Mucosa of stomach (tissue), 1 donor: Measurements from ENCODE around the gene LHFPL5.

Experiments used
- H3K27me3 ChIP-seq: one replicate; pipeline ENCODE4 v1.7.0; 2013; ENCODE audit warnings: mild to moderate bottlenecking, low read length; ENCODE audit not compliant: control insufficient read depth, insufficient read depth
- H3K36me3 ChIP-seq: one replicate; pipeline ENCODE4 v1.7.0; 2013; ENCODE audit warnings: low read length; ENCODE audit not compliant: control insufficient read depth, insufficient read depth
- H3K4me1 ChIP-seq: one replicate; pipeline ENCODE4 v1.7.0; 2013; ENCODE audit warnings: mild to moderate bottlenecking, low read length; ENCODE audit not compliant: control insufficient read depth, insufficient read depth
- H3K4me3 ChIP-seq: one replicate; pipeline ENCODE4 v1.7.0; 2013; ENCODE audit warnings: low read length
- H3K9ac ChIP-seq: one replicate; pipeline ENCODE4 v1.7.0; 2013; ENCODE audit warnings: mild to moderate bottlenecking, low read length, moderate library complexity
- H3K9me3 ChIP-seq: one replicate; pipeline ENCODE4 v1.7.0; 2013; ENCODE audit warnings: mild to moderate bottlenecking, low read length, moderate library complexity; ENCODE audit not compliant: control insufficient read depth
- donor health status: Pancreatic carcinoma.

LHFPL5 gene

DNA sequence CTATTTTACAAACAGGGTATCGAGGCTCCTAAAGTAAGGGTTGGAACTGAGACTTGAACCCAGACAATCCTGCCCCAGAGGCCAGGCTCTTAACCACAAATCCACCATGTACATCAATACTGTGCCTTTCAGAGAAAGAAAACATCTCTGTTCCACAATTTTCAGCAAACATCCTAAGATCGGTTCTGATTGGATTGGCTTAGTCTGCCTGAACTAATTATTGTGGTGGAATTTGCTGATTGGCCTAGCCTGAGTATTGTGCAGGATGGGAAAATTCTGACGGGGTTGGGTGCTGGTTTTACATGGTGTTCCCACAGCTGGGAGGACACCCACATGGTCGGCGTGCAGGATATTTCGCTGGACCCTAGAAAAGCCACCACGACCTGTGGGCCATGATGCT, 24.4 kb upstream of the LHFPL5 start, which contains the start of gene CLPSL1:
Gene CLPSL1 (plus strand): TSS at position 301 of the 400 bp plus-strand sequence. CDS start 92 bp downstream, at position 393.
- H3K4me3 ChIP-seq, result no peak within 1 kb of the TSS
- peaks cover 8% of the 10 kb centered on the region for H3K27me3 ChIP-seq
- H3K9ac ChIP-seq, result no peak within 1 kb of the TSS
- no peaks in the 10 kb centered on the region for H3K36me3 ChIP-seq
- H3K9me3 ChIP-seq, result no peaks in the 10 kb centered on the region
- H3K4me1 ChIP-seq, result no peaks in the 10 kb centered on the region

GRCh38 chr6:35781290-35781689, 23.9 kb upstream of the LHFPL5 start:
- no peak overlapping the region for H3K9ac ChIP-seq
- no peaks in the 10 kb centered on the region for H3K36me3 ChIP-seq
- no peaks in the 10 kb centered on the region for H3K4me1 ChIP-seq
- H3K4me3 ChIP-seq, result no peak overlapping the region
- H3K9me3 ChIP-seq, result no peaks in the 10 kb centered on the region
- H3K27me3 ChIP-seq, result peaks cover 11% of the 10 kb centered on the region

GRCh38 chr6:35782424-35782823, 22.7 kb upstream of the LHFPL5 start:
- Histone ChIP-seq H3K27me3 (peaks cover 15% of the 10 kb centered on the region), H3K4me3 (no peak overlapping the region), H3K36me3 (no peaks in the 10 kb centered on the region), H3K9me3 (no peaks in the 10 kb centered on the region), H3K4me1 (no peaks in the 10 kb centered on the region), H3K9ac (no peak overlapping the region)

GRCh38 chr6:35784200-35784599, 21.0 kb upstream of the LHFPL5 start:
- Histone ChIP-seq H3K4me3 (no peak overlapping the region), H3K36me3 (no peaks in the 10 kb centered on the region), H3K27me3 (peaks cover 31% of the 10 kb centered on the region), H3K9me3 (no peaks in the 10 kb centered on the region), H3K9ac (no peak overlapping the region), H3K4me1 (no peaks in the 10 kb centered on the region)

DNA sequence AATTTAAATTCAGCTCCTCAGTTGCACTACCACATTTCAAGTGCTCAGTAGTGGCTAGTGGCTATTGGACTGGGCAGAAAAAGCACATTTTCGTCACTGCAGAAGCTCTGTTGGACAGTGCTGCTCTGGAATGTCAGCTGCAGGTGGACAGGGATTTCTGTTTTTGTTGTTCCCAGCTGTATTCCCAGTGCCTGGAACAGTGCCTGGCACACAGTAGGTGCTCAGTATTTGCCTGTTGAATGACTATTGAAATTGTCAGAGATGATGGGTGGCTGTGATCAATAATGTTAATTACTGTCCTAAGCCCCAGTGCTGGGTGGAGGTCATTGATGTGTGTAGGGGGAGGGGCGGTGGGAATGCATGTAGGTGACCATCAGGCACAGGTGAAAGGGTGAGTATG, 18.9 kb upstream of the LHFPL5 start:
- H3K4me1 ChIP-seq, result no peaks in the 10 kb centered on the region
- no peak overlapping the region for H3K9ac ChIP-seq
- H3K27me3 ChIP-seq, result peaks cover 33% of the 10 kb centered on the region
- no peaks in the 10 kb centered on the region for H3K36me3 ChIP-seq
- no peaks in the 10 kb centered on the region for H3K9me3 ChIP-seq
- no peak overlapping the region for H3K4me3 ChIP-seq

DNA sequence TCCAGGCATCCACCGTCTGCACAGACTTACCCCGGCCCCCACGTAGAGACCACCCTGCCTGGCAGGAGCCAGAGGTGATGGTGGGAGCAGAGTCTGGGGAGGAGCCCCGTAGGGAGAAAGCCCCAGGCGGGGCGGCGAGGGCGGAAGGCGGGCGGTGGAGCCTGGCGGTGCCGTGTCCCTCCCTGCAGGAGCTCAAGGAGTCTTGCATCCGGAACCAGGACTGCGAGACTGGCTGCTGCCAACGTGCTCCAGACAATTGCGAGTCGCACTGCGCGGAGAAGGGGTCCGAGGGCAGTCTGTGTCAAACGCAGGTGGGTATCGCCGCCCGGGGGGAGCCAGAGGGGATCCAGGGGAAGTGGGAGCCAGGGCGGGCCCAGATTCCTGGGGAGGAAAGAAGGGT, 18.3 kb upstream of the LHFPL5 start:
- Histone ChIP-seq H3K4me3 (no peak overlapping the region), H3K4me1 (no peaks in the 10 kb centered on the region), H3K9me3 (no peaks in the 10 kb centered on the region), H3K9ac (no peak overlapping the region), H3K27me3 (peaks cover 33% of the 10 kb centered on the region), H3K36me3 (no peaks in the 10 kb centered on the region)

DNA sequence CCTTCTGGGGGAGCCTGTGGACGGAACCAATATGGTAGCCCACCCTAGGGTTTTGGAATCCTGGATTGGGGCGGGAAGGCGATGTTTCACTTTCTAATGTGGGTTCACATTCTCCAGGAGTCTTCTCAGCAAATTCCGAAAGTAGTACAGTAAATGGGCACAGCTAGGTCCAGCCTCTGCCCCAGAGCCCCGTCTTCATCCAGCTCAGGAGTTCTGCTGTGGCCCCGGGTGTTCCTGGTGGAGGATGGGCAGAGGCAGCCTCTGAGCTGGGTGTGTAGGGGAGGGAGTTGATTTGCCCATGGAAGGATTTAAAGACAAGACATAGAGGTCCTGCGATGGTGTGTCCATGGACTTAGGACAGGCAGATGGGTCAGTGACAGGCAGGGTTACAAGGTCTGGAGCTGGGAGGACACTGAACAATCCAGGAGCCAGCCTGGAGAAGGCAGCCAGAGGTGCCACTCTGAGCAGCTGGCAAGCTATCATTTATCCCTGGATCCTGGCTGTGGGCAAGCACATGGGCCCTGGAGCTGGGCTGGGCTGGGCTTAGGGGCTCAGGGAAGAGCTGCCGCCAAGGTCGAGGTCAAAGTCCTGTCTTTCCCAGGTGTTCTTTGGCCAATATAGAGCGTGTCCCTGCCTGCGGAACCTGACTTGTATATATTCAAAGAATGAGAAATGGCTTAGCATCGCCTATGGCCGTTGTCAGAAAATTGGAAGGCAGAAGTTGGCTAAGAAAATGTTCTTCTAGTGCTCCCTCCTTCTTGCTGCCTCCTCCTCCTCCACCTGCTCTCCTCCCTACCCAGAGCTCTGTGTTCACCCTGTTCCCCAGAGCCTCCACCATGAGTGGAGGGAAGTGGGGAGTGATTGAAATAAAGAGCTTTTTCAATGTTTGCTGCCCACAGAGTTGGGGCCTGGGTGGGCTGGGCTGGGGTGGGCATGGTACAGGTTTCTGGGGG, 17.6 kb upstream of the LHFPL5 start:
- Histone ChIP-seq H3K9ac (no peak overlapping the region), H3K27me3 (peaks cover 33% of the 10 kb centered on the region), H3K9me3 (no peaks in the 10 kb centered on the region), H3K4me3 (no peak overlapping the region), H3K36me3 (no peaks in the 10 kb centered on the region), H3K4me1 (no peaks in the 10 kb centered on the region)

DNA sequence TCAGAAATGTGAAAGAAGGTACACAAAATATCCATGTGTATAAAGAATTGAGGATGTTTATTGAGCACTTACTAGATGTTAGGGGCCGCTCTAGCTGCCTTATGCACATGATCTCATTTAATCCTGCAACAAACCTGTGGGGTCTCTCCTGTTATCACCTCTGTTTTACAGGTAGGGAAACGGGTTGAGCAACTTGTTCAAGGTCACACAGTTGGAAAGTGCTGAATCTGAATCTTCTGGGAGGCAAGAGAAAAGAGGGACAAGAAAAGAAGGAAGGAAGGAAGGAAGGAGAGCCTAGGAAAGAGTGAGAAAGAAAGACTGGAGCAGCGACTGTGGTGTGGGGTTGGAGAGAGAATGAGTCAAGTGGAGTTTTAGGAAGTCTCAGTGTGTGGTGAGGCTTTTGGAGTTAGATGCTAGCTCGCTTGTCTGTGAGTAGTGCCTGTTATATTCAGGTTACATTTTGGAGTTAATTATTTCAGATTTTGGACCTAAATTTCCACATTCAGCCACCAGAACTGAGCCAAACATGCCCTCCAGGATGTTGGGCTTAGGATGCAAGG, 16.6 kb upstream of the LHFPL5 start:
- H3K27me3 ChIP-seq, result peaks cover 33% of the 10 kb centered on the region
- no peaks in the 10 kb centered on the region for H3K9me3 ChIP-seq
- H3K9ac ChIP-seq, result no peak overlapping the region
- no peaks in the 10 kb centered on the region for H3K36me3 ChIP-seq
- no peaks in the 10 kb centered on the region for H3K4me1 ChIP-seq
- H3K4me3 ChIP-seq, result no peak overlapping the region

GRCh38 chr6:35790683-35791082, 14.5 kb upstream of the LHFPL5 start:
- H3K36me3 ChIP-seq, result no peaks in the 10 kb centered on the region
- H3K27me3 ChIP-seq, result peaks cover 33% of the 10 kb centered on the region
- no peaks in the 10 kb centered on the region for H3K4me1 ChIP-seq
- no peak overlapping the region for H3K9ac ChIP-seq
- H3K4me3 ChIP-seq, result no peak overlapping the region
- H3K9me3 ChIP-seq, result no peaks in the 10 kb centered on the region

DNA sequence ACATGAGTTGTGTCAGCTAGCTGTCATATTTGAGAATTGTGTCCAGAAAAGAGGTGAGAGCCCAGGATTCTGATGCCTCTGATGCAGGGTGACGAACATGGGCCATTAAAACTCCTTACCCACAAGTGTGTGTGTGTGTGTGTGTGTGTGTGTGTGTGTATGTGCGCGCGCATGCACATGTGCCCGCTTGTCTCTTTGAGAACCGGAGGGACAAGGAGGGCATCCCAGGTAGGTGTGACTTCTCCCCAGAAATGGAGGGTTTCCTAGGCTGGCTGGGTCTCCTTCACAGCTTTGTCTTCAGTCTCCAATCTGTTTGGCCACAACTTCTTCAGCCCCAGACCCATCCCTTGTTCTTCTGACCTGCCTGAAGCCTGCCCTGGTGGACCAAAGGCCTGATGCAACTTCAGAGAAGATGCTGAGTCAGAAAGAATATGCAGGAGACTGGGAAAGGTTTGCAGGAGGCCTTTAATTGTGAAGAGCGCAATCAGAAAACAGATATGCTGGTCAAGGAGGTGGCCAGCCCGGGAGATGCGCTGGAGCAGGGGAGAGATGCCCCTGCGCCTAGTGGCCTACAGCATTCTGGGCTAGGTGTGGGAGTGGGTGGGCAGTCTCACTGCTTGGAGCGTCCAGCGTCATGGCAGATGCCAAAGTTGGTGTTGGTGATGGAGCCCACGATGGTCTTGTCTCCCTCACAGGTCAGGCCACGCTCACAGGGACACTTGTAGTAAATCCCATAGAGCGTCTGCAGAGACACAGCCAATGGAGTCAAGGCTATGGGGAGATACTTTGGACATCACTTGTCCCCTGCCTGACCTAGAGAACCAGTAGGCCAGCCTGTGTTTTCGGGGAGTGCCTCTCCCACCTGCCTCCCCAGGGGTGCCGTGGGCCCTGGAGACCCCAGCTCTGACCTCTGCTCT, 10.4 kb upstream of the LHFPL5 start:
- H3K9ac ChIP-seq, result no peak overlapping the region
- H3K4me3 ChIP-seq, result no peak overlapping the region
- H3K4me1 ChIP-seq, result no peaks in the 10 kb centered on the region
- H3K9me3 ChIP-seq, result no peaks in the 10 kb centered on the region
- no peaks in the 10 kb centered on the region for H3K36me3 ChIP-seq
- no peaks in the 10 kb centered on the region for H3K27me3 ChIP-seq

GRCh38 chr6:35795453-35796071, 9.6 kb upstream of the LHFPL5 start:
- Histone ChIP-seq H3K4me3 (no peak overlapping the region), H3K36me3 (no peaks in the 10 kb centered on the region), H3K9me3 (no peaks in the 10 kb centered on the region), H3K27me3 (no peaks in the 10 kb centered on the region), H3K9ac (no peak overlapping the region), H3K4me1 (no peaks in the 10 kb centered on the region)
